ENCODE results near the gene CAMK2B.

DNA sequence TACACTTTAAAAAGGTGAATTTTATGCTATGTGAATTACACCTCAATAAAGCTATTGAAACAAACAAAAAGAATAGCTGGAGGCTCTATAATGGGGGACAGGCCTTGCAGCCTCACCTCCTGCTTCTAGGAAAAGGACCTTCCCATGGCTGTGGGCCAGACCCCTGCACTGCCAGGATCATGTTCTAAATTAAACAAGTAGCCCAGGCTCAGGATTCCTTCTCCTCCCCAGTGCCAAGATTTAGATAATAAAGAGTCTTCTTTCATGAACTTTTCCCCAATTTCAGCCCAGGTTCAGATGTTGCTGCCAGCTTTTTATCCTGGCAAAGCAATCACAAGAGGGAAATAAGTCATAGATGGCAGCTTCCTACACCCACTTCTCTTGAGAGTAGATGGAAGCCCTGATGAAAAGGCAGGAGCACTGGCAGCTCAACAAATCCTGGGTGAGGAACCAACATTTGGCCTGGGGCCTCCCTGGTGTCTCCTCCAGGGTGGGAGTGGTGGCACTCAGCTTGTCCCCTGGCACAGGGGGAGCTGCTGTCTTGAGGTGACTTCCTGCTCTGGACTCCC is 22.2 kb upstream of the CAMK2B start:
- TF ChIP-seq, protein P1, sequence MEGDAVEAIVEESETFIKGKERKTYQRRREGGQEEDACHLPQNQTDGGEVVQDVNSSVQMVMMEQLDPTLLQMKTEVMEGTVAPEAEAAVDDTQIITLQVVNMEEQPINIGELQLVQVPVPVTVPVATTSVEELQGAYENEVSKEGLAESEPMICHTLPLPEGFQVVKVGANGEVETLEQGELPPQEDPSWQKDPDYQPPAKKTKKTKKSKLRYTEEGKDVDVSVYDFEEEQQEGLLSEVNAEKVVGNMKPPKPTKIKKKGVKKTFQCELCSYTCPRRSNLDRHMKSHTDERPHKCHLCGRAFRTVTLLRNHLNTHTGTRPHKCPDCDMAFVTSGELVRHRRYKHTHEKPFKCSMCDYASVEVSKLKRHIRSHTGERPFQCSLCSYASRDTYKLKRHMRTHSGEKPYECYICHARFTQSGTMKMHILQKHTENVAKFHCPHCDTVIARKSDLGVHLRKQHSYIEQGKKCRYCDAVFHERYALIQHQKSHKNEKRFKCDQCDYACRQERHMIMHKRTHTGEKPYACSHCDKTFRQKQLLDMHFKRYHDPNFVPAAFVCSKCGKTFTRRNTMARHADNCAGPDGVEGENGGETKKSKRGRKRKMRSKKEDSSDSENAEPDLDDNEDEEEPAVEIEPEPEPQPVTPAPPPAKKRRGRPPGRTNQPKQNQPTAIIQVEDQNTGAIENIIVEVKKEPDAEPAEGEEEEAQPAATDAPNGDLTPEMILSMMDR (IDR thresholded peaks at IDR 0.05) = no peak
- TF ChIP-seq POLR2A (IDR thresholded peaks at IDR 0.05) = no peak

Measured in esophagus squamous epithelium (tissue), 4 donors.